GM19324 (cell line): ENCODE results near the gene NANOS1.
A peak's percentile ranks its signal among the peaks of the same experiment; 100 is the strongest.
"Not testable (repeated sequence)": the region's sequence is repeated elsewhere in the genome, so short reads cannot be mapped to it uniquely, and the experiment has no call there.

Experiments
- ATAC-seq: cut with Tn5 transposase; IDR thresholded peaks from one replicate; pipeline ENCODE4 v1.9.1; 2021; ENCODE audit warnings: mild to moderate bottlenecking, moderate library complexity; ENCODE audit not compliant: unreplicated experiment, low FRiP score

NANOS1 gene

DNA sequence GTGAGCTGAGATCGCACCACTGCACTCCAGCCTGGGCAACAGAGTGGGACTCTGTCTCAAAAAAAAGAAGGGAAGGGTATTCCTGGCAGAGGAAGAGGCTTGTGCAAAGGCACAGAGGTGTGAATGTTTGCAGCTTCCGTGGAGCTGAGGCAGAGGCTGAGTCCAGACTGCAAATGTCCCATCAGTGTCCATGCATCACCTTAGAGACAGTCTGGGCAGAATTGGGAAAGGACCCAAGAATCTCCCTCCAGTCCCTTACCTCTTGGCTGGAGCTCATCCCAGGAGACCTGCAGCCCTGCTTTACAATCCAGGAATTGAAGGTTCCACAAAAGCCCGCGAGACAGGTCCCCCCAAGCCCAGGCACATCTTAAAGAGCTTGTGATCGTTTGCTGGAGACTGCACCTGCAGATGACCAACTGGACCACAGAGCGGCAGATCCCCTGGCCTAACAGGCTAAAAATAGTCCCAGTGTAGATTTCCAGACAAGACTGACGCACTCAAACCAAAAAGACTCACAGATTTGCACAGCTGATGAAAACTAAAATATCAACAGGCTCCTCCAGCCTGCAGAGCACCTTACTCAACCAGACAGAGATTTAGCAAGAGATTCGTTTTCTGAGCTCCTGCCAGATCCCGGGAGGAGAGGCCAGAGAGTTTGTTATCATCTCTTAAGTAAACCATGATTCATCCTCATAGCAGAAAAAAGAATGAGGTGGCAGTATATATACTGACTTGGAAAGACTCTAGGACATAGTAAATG, 22.9 kb upstream of the NANOS1 start:
- no peak for ATAC-seq

DNA sequence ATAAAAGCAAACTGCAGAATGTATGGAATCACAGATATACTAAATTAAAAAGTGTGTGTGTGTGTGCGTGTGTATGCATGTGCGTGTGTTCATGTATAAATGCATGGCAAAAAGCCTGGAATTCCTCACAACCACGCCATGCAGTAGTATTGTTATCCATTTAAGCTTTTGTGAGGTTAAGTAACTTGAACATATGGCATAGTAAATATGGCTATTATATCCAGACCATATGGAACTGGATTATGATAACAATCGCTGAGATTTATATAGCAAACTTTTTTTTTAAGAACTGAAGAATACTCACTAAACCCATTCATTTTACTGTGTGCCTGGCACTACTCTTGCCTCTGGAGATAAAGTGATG, 22.3 kb upstream of the NANOS1 start:
- no peak for ATAC-seq

DNA sequence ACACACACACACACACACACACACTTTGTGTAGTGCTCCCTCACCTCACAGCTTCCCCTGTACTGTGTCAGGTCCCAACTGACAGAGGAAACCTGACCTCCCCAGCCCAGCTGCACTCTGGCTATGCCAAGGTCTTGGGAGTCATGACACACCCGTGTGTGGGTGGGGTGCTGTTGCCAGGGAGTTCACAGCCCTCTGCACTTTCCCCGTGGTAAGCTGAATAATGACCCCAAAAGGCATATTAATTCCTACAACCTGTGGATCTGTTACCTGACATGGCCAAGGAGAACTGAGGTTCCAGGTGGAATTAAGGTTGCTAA, 8.9 kb upstream of the NANOS1 start:
- no peak for ATAC-seq

DNA sequence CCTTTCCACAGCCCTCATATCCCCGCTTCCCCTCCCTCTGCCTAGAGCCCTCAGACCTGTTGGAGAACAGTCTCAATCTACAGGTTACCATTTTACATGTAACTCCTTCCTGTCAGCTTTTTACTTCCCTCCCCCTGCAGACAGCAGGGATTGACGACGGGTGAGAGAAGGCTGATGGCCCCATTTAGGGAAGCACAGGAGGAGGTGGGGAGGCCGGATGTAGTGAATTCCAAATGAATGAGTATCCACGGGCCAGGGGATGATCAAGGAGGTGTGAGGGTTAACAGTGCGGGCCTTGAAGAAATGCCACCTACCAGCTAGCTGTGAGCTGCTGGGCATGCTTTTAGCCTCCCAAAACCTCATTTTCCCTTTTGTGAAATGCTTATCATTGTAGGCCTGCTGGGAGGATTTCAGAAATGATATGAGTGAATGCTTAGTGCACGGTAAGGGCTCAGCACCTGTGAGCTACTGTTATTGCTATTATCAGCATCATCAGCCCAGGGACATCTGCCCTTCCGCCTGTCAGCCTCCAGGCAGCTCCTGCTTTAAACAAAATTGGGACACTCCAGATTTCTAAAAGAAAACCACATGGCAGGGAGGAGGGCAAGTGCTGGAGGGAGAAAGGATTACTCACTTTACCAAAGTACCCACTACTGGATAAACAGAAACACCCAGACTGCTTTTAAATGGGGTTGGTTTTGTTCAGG, 6.5 kb upstream of the NANOS1 start:
- no peak for ATAC-seq

DNA sequence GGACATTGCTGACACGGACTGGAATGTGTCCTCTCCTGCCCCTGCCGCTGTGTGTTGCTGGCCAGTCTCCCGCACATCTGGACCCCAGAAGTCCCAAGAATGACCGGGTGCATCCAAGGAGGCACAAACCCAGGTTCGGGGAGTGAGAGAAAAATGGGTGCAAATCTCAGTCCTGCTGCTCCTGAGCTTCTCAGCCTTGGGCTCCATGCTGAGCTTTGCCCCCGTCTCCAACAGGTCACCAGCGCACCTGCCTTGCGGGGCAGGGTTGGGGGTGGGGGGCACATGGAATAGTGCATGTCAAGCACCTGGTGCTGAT, 6.0 kb upstream of the NANOS1 start:
- ATAC-seq: no peak

DNA sequence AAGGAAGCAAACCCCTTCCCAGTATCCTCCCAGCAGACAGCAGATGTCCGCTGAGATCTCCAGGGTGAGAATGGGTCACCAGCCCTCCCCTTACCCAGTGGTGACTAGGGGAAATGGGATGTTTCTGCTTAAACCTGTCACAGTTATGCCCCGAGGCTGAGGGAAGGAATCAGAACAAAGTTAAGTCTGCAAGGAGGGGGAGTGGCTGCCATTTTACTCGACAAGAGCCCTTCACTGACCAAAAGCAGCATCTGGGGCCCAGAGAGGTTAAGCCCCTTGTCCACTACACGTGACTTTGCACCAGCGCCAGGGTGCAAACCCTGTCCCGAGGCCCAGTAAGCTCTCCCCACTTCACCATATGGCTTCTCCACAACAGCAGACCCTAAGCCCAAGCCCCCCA, 4.6 kb upstream of the NANOS1 start:
- no peak for ATAC-seq

DNA sequence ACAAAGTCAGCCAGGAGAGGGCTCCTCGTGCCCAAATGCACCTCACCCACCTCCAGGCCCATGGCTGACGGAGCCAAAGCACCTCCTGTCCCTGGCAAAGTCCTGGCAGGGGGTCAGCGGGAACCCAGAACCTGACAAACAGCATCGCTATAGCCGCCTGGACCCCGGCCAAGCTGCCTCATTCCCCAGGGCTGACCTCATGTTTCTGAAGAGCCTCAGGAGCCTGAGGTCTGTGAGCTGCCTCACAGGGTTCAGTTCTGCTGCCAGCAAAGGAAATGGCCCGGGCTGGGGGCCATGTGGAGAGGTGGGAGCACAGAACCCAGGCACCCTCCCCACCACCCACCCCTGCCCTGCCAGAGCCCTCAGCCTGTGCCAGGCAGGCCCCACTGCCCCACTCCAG, 4.2 kb upstream of the NANOS1 start:
- ATAC-seq: no peak

DNA sequence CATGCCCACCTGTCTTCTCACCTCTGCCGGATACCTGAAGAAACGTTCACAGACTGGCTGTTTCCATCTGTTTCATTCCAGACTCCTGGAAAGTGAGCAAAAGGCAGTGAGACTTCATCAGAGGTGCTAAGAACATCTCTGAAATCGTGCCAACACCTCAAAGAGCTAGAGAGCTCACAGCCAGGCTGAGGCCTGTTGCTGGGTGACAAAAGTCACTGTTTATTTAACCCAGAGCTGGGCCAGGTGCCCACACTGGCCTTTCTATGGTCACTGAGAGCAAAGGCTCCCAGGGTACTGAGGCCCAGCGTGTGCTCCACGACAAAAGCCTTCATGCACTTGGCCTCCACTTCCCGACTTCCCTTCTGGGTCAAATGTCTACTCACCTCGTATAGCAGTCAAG, 3.7 kb upstream of the NANOS1 start:
- no peak for ATAC-seq

DNA sequence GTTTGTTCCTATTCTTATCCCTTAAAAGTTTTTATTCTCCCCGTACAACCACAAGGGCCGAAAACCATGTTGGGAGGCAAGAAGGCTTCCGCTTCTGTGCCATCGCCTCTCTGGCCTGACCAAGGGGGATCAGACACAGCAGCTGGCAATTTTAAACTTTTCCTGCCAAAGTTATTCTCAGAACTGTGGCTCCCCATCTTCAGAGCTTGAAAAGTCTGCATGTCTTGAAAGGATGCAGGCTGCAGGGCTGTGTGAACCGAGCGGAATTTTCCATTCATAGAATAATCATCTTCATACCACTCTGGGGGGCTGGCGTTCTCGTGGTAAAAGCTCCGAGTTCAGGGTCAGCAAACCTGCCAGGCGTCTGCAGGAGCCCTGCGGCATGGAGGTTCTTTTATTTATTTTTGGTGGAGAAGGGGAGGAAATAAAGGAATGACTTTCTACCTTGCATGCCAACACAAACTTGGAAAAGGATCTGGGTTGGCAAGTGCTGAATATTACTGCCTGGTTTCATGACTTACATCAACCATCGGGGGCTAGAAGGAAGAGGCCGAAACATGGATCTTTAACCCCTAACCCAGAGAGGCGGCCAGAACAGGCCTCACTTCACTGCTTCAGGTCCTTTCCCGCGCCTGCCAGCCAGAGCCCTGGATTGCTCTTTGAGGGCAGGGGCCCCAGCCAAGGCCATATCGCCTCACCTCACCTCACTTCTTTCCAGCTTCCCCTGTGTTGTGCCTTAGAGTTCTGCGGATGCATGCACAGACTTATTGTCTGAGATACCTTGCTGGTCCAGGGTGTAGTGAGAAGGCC, 3.0 kb upstream of the NANOS1 start:
- ATAC-seq: no peak

DNA sequence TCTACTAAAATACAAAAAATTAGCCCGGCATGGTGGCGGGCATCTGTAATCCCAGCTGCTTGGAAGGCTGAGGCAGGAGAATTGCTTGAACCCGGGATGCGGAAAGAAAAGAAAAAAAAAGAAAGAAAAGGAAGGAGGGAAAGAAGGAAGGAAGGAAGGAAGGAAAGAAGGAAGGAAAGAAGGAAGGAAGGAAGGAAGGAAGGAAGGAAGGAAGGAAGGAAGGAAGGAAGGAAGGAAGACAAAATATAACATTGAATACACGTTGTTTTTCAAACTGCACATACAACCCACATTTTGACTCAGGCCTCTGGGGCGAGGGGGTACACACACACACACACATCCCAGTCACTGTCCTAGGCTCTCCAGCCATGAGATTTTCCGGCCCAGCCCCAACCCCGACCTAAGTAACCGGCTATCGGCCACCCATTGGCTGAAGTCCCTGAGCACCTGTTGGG, 1.0 kb upstream of the NANOS1 start:
- not testable (repeated sequence) for ATAC-seq

DNA sequence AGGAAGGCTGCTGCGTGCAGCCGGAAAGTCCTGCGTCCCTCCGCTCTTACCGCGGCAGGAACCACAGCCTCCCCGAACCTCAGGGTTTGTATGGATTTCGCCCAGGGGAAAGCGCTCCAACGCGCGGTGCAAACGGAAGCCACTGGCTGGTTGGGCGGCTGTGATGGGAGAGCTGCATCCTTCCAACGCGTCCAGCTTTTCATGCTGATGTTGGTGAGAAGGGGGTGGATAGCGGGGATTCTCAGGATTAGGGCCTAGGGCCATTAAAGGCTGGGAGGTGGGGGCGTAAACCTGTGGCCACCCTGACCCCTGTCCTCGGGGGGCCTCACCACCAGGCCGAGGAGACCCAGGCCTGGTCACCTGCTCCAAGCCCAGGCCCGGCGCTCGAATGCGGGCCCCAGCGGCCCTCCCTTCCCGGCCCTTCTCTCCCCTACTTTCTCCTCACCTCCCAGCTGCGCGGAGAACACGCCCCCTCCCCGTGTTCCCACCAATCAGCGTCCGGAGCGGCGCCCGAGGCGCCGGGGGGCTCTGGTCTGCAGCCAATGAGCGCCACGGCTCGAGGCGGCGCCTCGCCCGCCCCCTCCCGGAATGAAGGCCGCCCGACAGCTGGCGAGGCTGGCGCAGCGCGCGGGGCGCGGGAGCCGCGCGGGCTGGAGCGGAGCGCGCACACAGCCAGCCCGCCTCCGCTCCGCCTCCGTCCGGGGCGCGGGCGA, 458 bp upstream of the NANOS1 start:
- peak; percentile 77 for ATAC-seq

DNA sequence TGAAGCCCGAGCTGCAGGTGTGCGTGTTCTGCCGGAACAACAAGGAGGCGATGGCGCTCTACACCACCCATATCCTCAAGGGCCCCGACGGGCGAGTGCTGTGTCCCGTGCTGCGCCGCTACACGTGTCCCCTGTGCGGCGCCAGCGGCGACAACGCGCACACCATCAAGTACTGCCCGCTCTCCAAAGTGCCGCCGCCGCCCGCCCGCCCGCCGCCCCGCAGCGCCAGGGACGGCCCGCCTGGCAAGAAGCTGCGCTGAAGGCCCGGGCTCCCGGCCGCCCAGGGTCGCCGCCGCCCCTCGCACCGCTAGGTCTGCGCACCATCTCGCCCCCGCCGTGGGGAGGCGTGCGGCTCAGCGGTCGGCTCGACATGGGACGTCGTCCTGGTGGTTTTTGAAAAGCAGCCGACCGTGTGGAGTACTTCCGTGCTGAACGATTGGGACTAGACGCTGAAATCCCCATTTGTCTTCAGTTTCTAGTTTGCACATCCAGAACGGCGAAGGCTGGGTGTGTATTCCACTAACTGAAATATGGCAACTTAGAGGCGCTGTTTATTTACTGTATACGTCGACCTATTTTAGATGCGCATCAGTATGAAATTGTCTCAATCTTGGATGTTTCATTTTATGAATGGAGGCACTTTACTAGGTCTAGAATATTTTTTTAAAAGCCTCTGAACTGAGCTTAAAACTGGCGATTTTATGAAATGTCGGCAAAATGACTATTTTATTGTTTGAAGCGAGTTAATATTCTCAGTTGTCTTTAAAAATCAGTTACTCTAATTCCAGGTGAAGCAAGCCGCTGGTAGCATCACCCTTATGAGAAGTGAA, 1.1 kb downstream of the NANOS1 start:
- peak; percentile 39 for ATAC-seq

DNA sequence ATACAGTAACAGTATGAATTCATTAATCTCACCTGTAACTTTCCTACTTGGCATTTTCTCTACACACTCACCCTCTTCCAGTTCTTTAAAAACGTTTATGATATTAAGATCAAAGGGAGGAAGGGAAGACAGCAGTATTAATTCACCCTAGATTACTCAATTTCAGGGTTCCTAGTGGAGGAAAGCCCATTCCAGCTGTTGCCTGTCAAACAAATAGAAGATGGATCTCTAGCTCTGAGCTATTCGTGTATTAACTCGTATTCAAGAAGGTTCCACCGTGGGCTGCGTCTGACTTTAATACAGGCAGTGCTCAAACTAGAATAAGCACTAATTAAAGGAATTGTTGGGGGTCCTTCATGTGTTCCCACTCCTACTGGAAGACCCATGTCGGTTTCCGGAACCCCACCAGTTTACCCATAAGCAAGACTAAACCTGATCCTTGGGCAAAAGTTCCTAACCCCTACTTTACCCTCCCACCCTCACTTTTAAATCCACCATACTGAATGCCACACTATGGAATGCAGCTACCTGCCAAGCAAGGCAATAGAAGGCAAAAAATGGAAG, 2.1 kb downstream of the NANOS1 start:
- ATAC-seq: no peak

DNA sequence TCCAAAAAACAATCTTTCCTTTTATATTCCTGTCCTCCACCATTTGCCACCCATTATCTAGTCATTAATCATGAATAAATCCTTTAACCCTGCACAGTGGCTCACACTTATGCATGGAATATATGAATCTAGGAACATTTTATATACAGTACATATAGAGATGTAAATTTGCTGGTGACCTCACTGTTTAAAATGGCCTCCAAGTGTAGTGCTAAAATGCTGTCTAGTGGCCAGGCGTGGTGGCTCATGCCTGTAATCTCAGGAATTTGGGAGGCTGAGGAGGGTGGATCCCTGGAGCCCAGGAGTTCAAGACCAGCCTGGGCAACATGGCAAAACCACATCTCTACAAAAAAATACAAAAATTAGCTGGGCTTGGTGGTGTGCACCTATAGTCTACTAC, 9.6 kb downstream of the NANOS1 start:
- ATAC-seq: no peak

DNA sequence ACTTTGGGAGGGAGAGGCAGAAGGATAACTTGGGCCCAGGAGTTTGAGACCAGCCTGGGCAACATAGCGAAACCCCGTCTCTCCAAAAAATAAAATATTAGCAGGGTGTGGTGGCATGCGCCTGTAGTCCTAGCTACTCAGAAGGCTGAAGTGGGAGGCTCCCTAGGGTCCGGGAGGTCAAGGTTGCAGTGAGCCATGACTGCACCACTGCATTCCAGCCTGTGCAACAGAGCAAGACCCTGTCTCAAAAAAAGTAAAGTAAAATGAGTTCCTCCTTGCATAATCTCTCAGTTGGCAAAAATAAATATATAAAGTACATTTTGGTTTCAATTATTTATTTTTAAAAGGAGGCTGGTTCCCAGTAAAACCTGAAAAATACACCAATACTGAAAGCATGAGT, 11.8 kb downstream of the NANOS1 start:
- no peak for ATAC-seq

DNA sequence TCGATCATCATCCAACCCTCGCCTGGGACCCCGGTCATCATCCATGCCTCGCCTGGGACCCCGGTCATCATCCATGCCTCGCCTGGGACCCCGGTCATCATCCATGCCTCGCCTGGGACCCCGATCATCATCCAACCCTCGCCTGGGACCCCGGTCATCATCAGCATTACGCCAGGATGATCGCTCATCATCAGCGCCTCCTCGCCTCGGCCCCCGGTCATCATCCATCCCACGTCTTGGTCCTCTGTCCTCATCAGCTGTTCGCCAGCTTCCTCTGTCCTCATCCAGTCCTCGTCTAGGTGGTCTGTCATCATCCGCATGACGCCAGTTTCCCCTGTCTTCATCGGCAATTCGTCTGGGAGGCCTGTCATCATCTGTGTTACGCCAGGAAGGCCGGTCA, 12.7 kb downstream of the NANOS1 start:
- ATAC-seq: no peak

DNA sequence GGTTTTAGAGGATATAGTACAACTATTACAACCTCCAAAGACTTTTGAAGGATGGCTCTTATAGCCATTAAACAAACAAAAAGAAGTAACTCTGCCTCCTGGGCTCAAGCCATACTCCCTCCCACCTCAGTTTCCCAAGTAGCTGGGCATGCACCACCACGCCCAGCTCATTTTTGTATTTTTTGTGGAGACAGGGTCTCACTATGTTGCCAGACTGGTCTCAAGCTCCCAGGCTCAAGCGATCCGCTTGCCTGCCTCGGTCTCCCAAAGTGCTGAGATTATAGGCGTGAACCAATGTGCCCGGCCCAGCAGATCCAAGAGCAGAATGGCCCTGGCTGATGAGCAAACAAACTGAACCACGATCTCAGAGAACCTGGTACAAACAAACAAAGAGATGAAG, 16.0 kb downstream of the NANOS1 start:
- ATAC-seq: no peak

DNA sequence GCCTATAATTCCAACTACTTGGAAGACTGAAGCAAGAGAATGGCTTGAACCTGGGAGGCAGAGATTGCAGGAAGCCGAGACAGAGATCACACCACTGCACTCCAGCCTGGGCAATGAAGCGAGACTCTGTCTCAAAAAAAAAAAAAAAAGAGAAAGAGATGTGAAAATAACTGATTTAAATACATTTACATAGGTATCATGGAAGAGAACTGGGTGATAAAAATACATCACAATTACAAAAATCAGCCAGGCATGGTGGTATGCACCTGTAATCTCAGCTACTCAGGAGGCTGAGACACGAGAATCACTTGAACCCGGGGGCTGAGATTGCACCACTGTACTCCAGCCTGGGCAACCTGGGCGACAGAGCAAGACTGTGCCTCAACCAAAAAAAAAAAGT, 19.8 kb downstream of the NANOS1 start:
- no peak for ATAC-seq

DNA sequence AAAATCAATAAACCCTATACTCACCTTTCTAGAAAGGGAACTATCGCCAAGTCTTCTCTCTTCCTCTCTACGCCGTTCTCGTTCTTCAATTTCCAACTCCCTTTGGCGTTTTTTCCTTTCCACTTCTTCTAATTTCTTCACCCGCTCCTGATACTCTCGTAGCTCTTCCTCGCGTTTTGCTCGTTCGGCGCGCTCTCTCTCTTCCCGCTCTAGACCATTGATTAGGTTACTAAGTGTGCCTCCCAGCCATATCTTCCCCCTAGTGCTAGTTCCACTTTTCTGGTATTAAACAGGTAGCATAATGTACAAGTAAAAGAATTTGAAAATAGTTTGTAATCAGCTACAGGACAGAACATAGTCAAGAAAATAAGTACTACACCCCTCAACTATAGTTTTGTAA, 20.3 kb downstream of the NANOS1 start:
- ATAC-seq: no peak

DNA sequence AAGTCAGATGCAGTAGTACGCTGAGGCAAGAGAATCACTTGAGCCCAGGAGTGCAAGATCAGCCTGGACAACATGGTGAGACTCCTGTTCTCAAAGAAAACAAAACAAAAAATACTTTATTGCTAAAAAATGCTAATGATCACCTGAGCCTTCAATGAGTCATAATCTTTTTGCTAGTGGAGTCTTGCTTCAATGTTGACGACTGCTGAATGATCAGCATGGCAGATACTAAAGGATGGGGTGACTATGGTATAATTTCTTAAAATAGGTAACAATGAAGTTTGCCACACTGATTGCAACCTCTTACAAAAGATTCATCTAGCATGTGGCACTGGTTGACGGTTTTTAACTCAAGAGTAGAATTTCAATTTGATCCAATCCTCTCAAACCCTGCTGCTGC, 22.3 kb downstream of the NANOS1 start:
- ATAC-seq: no peak
